HG02571 (cell line): ENCODE results near the gene LDLR.
"Not testable (repeated sequence)": the region's sequence is repeated elsewhere in the genome, so short reads cannot be mapped to it uniquely, and the experiment has no call there.

Experiments
- ATAC-seq: cut with Tn5 transposase; IDR thresholded peaks from one replicate; pipeline ENCODE4 v1.9.1; 2021; ENCODE audit warnings: mild to moderate bottlenecking, moderate library complexity; ENCODE audit not compliant: unreplicated experiment

LDLR gene

GRCh38 chr19:11138601-11139300 lies 49.5 kb downstream of the LDLR start:
- ATAC-seq: no peak

- not testable (repeated sequence) for ATAC-seq
These were observed 50.8 kb downstream of the LDLR start for GRCh38 chr19:11140023-11140538.

GRCh38 chr19:11140896-11141295 lies 51.6 kb downstream of the LDLR start:
- no peak for ATAC-seq

GRCh38 chr19:11141937-11142527 lies 52.8 kb downstream of the LDLR start:
- ATAC-seq: no peak

GRCh38 chr19:11142528-11143171 lies 53.4 kb downstream of the LDLR start:
- no peak for ATAC-seq

- no peak for ATAC-seq
These were observed 56.3 kb downstream of the LDLR start for GRCh38 chr19:11145536-11145924.

GRCh38 chr19:11148001-11148400 lies 58.7 kb downstream of the LDLR start:
- no peak for ATAC-seq

GRCh38 chr19:11151181-11151580 lies 61.9 kb downstream of the LDLR start:
- ATAC-seq: no peak

- no peak for ATAC-seq
These were observed 63.2 kb downstream of the LDLR start for GRCh38 chr19:11152318-11153062.

GRCh38 chr19:11154683-11155047 lies 65.4 kb downstream of the LDLR start:
- no peak for ATAC-seq

GRCh38 chr19:11155373-11156120 lies 66.3 kb downstream of the LDLR start, which contains the start of gene SPC24:
SPC24 (minus strand) TSS chr19:11155782; CDS start chr19:11155776, 6 bp downstream.
- peak; percentile 95 for ATAC-seq

GRCh38 chr19:11159598-11160439 lies 70.6 kb downstream of the LDLR start:
- ATAC-seq: no peak

GRCh38 chr19:11160440-11160768 lies 71.1 kb downstream of the LDLR start:
- not testable (repeated sequence) for ATAC-seq

- no peak for ATAC-seq
These were observed 75.0 kb downstream of the LDLR start for GRCh38 chr19:11164296-11164695.

- ATAC-seq: no peak
These were observed 75.7 kb downstream of the LDLR start for GRCh38 chr19:11164879-11165406.

GRCh38 chr19:11165486-11166030 lies 76.3 kb downstream of the LDLR start:
- no peak for ATAC-seq

GRCh38 chr19:11166281-11167142 lies 77.2 kb downstream of the LDLR start:
- no peak for ATAC-seq

- ATAC-seq: no peak
These were observed 79.3 kb downstream of the LDLR start for GRCh38 chr19:11168568-11168967.
